SU-DHL-6 (cell line): ENCODE results near the gene PPP1R12B.
"Not testable (repeated sequence)": the region's sequence is repeated elsewhere in the genome, so short reads cannot be mapped to it uniquely, and the experiment has no call there.

Source experiments
- CTCF ChIP-seq: fragments of 200-600 bp; sonication (generic); IDR thresholded peaks from one replicate; pipeline ENCODE4 v1.5.1; 2017; ENCODE audit warnings: antibody characterized with exemption, mild to moderate bottlenecking, low read length, moderate library complexity; ENCODE audit not compliant: insufficient read depth, poor library complexity, severe bottlenecking
- EZH2phosphoT487 ChIP-seq: fragments of 200-600 bp; sonication (generic), shearing (Covaris generic); conservative IDR thresholded peaks from 2 replicates; pipeline ENCODE4 v1.6.1; 2018; ENCODE audit warnings: mild to moderate bottlenecking, antibody characterized with exemption, low read length, moderate library complexity, mixed read lengths

- not testable (repeated sequence) for TF ChIP-seq CTCF, EZH2phosphoT487
Measured at GRCh38 chr1:202499997-202500396, 151.5 kb downstream of the PPP1R12B start.
